GM23248 (cell line): ENCODE results near the gene ATP6V0E1. TPM values are rescaled to one million over a fixed set of nuclear protein-coding genes. Genes with fewer than 3 reads are reported as not detected.

ENCODE experiments used
- DNase-seq: peaks from one replicate; pipeline ENCODE4 v3.0.0-alpha.2; 2015
- H2AFZ ChIP-seq: fragments of 200-600 bp; sonication (generic); 2 replicates; pipeline ENCODE4 v1.6.1; 2016; ENCODE audit warnings: antibody characterized with exemption
- H3F3A ChIP-seq: fragments of 200-600 bp; sonication (generic); 2 replicates; pipeline ENCODE4 v1.6.1; 2016; ENCODE audit warnings: mild to moderate bottlenecking, antibody characterized with exemption, mixed run types; ENCODE audit not compliant: insufficient read depth
- H3K27ac ChIP-seq: fragments of 200-600 bp; sonication (generic); 2 replicates; pipeline ENCODE4 v1.5.1; 2016; ENCODE audit warnings: mild to moderate bottlenecking
- H3K27me3 ChIP-seq: fragments of 200-600 bp; sonication (generic); replicated peaks from 2 replicates; pipeline ENCODE4 v1.6.1; 2016; ENCODE audit warnings: mild to moderate bottlenecking; ENCODE audit not compliant: insufficient read depth
- H3K36me3 ChIP-seq: fragments of 200-600 bp; sonication (generic); 2 replicates; pipeline ENCODE4 v1.6.1; 2016; ENCODE audit warnings: low read depth, mild to moderate bottlenecking
- H3K4me1 ChIP-seq: fragments of 200-600 bp; sonication (generic); 2 replicates; pipeline ENCODE4 v1.6.1; 2016; ENCODE audit warnings: mild to moderate bottlenecking; ENCODE audit not compliant: insufficient read depth
- H3K4me2 ChIP-seq: fragments of 200-600 bp; sonication (generic); one replicate; pipeline ENCODE4 v1.6.1; 2016; ENCODE audit warnings: mild to moderate bottlenecking; ENCODE audit not compliant: unreplicated experiment
- H3K4me3 ChIP-seq: fragments of 200-600 bp; sonication (generic); 2 replicates; pipeline ENCODE4 v1.5.1; 2016; ENCODE audit warnings: mild to moderate bottlenecking
- H3K79me2 ChIP-seq: fragments of 200-600 bp; sonication (generic); 2 replicates; pipeline ENCODE4 v1.6.1; 2016; ENCODE audit warnings: mild to moderate bottlenecking; ENCODE audit not compliant: insufficient read depth
- H3K9ac ChIP-seq: fragments of 200-600 bp; sonication (generic); 2 replicates; pipeline ENCODE4 v1.6.1; 2016; ENCODE audit warnings: mild to moderate bottlenecking
- H3K9me2 ChIP-seq: fragments of 200-600 bp; sonication (generic); 2 replicates; pipeline ENCODE4 v1.6.1; 2016; ENCODE audit warnings: mixed run types, mild to moderate bottlenecking, moderate library complexity; ENCODE audit not compliant: insufficient read depth
- H3K9me3 ChIP-seq: fragments of 200-600 bp; sonication (generic); one replicate; pipeline ENCODE4 v1.6.1; 2017; ENCODE audit warnings: low read depth
- H4K20me1 ChIP-seq: fragments of 200-600 bp; sonication (generic); 2 replicates; pipeline ENCODE4 v1.6.0; 2016; ENCODE audit not compliant: insufficient read depth
- EZH2 ChIP-seq: fragments of 200-600 bp; sonication (generic); IDR thresholded peaks from 2 replicates; pipeline ENCODE4 v1.6.1; 2018; ENCODE audit warnings: antibody characterized with exemption, mild to moderate bottlenecking; ENCODE audit not compliant: insufficient read depth, poor library complexity, severe bottlenecking
- EZH2phosphoT487 ChIP-seq: fragments of 200-600 bp; sonication (generic); IDR thresholded peaks from 2 replicates; pipeline ENCODE4 v1.6.1; 2018; ENCODE audit warnings: antibody characterized with exemption, moderate library complexity, mild to moderate bottlenecking, low read depth; ENCODE audit not compliant: insufficient read depth
- WGBS, 2 experiments: methylation state at CpG; one replicate each; pipeline ENCODE4 v1.1.6; 2015 to 2017; ENCODE audit warnings: low lambda C conversion rate in 2 of 2, low coverage in 1 of 2; ENCODE audit errors: missing lambda C conversion rate in 2 of 2; 5-methylcytosine and 5-hydroxymethylcytosine counted together
- in situ Hi-C: fragments of 300-500 bp; cut with MboI; formaldehyde crosslinking; loops from 2 replicates; pipeline ENCODE4 v1.15.0; 2020
- polyA plus RNA-seq: library from polyadenylated mRNA; unstranded; fragments of >200 nt; fragmentation: Nextera tagmentation; extraction: Ambion mirVana; gene quantifications from 2 replicates; pipeline ENCODE4 v1.2.1, GENCODE V29; 2016
- total RNA-seq: library from RNA; depleted of rRNA; stranded (reverse); fragments of >200 nt; shearing (Covaris generic); gene quantifications from 2 replicates; pipeline ENCODE4 v1.2.3, GENCODE V29; 2014

ATP6V0E1 gene
- total and polyA plus RNA-seq, 2 experiments from 2014 or later: 175 to 675 TPM

DNA sequence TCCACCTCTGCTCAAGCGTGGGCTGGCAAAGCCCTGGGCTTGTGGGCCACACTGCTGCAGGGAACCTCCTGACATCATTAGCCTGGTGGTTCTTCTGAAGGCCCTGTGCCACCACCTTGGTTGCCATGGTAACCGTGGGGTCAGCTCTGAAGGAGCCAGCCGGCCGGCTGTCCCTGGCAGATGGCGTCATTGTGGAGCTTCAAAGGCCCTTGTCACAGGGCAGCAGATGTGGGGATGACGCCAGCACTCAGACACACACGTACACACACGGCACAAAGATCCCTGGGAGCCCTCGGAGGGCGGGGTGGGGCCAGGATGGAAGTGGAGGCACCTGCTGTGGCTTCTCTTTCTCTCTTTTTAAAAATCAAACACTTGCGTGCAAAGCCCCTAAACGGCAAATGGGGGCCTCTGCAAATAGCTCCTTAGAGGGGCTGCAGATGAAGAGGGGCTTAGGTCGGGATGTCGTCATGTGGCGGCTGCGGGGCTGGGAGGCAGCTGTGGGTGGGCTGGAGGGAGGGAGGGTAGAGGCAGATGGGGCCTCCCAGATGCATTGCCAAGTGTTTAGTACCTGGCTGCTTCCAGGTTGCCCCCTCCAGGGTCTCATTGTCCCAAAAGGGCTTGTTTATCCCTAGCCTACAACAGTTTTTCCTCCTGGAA lies 43.8 kb upstream of the ATP6V0E1 start:
- Histone ChIP-seq H4K20me1 (no peaks in the 10 kb centered on the region), H3K9ac (no peak overlapping the region), H3K27me3 (no peaks in the 10 kb centered on the region), H3K79me2 (no peaks in the 10 kb centered on the region), H3K36me3 (no peaks in the 10 kb centered on the region; the same call in 1 of the 2 replicates), H3K27ac (no peak overlapping the region), H3K4me2 (no peak overlapping the region), H3K9me3 (no peaks in the 10 kb centered on the region), H3K4me1 (peaks cover 23% of the 10 kb centered on the region), H3F3A (peaks cover 22% of the 10 kb centered on the region), H3K4me3 (no peak overlapping the region), H2AFZ (no peak overlapping the region), H3K9me2 (no peaks in the 10 kb centered on the region)
- in situ Hi-C loops: loop anchor here (25.0 kb wide), 1 partner anchor 477 kb away; the partner anchor contains the start of gene SH3PXD2B
- TF ChIP-seq EZH2: no peak
- no peak for TF ChIP-seq EZH2phosphoT487
- 68 to 71% methylated on average over 15 to 16 of the region's 16 CpGs for WGBS, 2 experiments
- no peak for DNase-seq

DNA sequence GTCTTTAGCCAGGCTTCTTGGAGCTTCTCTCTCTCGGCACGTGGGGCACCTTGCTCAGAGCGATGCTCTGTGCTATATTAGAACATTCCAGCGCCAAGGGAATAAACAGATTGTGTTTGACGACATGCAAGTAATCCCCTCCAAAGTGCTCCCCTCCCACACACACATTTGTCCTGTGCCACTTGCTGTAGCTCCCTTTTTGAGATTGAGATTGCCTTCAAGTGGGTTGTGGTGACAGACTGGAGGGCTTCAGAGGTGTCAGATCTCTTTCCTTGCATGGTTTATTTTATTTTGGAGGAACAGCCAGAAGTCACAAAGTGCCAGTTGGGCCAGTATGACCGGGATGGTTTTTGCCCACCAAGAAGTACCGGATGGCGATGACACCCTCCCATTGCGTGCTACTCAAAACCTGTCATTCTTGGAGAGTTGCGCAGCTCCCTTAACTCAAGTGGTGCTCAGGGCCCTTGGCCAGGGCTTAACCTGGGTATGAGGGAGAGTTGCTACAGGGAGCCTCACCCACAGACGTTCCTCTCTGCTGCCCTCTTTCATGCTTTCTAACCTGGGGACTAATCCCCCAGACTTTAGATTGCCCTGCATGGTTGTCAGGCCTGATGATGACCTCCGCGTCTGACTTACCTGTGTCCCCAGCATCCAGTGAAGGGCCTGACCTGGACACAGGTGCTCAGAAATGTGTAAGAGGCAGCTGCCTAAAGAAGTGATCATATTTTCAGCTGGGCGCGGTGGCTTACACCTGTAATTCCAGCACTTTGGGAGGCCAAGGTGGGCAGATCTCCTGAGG lies 43.1 kb upstream of the ATP6V0E1 start:
- peaks cover 29% of the 10 kb centered on the region for H3F3A ChIP-seq
- H2AFZ ChIP-seq: no peak overlapping the region
- H4K20me1 ChIP-seq: no peaks in the 10 kb centered on the region
- H3K27me3 ChIP-seq: no peaks in the 10 kb centered on the region
- H3K36me3 ChIP-seq: no peaks in the 10 kb centered on the region; the same call in 1 of the 2 replicates
- in situ Hi-C loops: loop anchor here (25.0 kb wide), 1 partner anchor 478 kb away; the partner anchor contains the start of gene SH3PXD2B
- TF ChIP-seq EZH2phosphoT487: no peak
- WGBS, 2 experiments: 88 to 91% methylated on average over 15 of the region's 15 CpGs
- H3K4me1 ChIP-seq: peaks cover 30% of the 10 kb centered on the region
- no peak for DNase-seq
- no peaks in the 10 kb centered on the region for H3K79me2 ChIP-seq
- H3K9me3 ChIP-seq: no peaks in the 10 kb centered on the region
- H3K27ac ChIP-seq: 0 out of 2 replicates have a peak overlapping the region, but pooled peaks have one; percentile 38
- 0 out of 2 replicates have a peak overlapping the region, but pooled peaks have one; percentile 2 for H3K9ac ChIP-seq
- no peaks in the 10 kb centered on the region for H3K9me2 ChIP-seq
- H3K4me3 ChIP-seq: no peak overlapping the region
- H3K4me2 ChIP-seq: no peak overlapping the region

DNA sequence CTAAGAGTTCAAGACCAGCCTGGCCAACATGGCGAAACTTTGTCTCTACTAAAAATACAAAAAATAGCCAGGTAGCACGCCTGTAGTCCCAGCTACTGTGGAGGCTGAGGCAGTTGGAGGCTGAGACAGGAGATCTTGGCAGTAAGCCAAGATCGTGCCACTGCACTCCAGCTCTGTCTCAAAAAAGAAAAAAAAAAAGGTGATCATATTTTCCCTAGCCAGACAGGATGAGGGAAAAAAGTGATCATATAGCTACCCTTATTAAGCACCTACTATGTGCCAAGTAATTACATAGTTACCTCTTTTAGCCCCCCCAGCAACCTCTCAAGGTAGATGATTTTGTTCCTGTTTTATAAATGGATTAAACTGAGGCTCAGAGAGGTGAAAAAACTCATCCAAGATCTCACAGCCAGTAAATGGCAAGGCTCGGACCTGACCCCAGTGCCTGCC lies 42.5 kb upstream of the ATP6V0E1 start:
- H3K9me3 ChIP-seq: no peaks in the 10 kb centered on the region
- no peak overlapping the region for H3K4me3 ChIP-seq
- peak overlapping the region; percentile 35; the same call in 1 of the 2 replicates for H3K9ac ChIP-seq
- H3F3A ChIP-seq: peaks cover 29% of the 10 kb centered on the region
- H3K27me3 ChIP-seq: no peaks in the 10 kb centered on the region
- peak overlapping the region; percentile 38; the same call in 1 of the 2 replicates for H3K27ac ChIP-seq
- no peak overlapping the region for H3K4me2 ChIP-seq
- H3K9me2 ChIP-seq: no peaks in the 10 kb centered on the region
- no peak overlapping the region for H2AFZ ChIP-seq
- H4K20me1 ChIP-seq: no peaks in the 10 kb centered on the region
- peak; percentile 51 for DNase-seq
- H3K36me3 ChIP-seq: no peaks in the 10 kb centered on the region; the same call in 1 of the 2 replicates
- H3K4me1 ChIP-seq: peaks cover 31% of the 10 kb centered on the region
- TF ChIP-seq EZH2phosphoT487: no peak
- no peak for TF ChIP-seq EZH2
- WGBS, 2 experiments: 59 to 63% methylated on average over 4 of the region's 4 CpGs
- H3K79me2 ChIP-seq: no peaks in the 10 kb centered on the region
- in situ Hi-C loops: loop anchor here (25.0 kb wide), 1 partner anchor 479 kb away; the partner anchor contains the start of gene SH3PXD2B

DNA sequence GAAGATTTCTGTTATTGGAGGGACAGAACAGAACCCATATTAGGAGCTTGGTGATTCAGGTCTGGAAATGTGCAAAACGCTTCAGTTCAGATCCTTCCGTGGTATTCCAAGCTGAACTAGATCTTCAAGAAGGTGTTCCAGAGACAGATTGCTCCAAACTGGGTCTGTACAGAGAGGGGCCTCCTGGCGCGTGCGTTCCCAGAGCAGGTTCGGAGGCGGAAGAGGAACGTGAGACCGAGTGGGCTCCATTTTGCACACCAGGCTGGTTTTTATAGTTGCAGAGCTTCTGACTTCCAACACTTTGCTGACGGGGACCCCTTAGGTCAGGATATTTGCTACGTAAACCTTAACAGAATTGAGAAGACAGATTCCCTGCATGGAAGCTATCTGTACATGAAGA lies 41.0 kb upstream of the ATP6V0E1 start:
- Histone ChIP-seq H3K36me3 (no peaks in the 10 kb centered on the region; the same call in 1 of the 2 replicates), H3K27ac (peak overlapping the region; percentile 95), H2AFZ (no peak overlapping the region), H3K27me3 (no peaks in the 10 kb centered on the region), H3K4me1 (peaks cover 31% of the 10 kb centered on the region), H3K79me2 (0 out of 2 replicates have a peak, but pooled peaks cover 7% of the 10 kb centered on the region), H4K20me1 (no peaks in the 10 kb centered on the region), H3K4me2 (no peak overlapping the region), H3K9me2 (no peaks in the 10 kb centered on the region), H3K9ac (peak overlapping the region; percentile 79), H3F3A (peaks cover 29% of the 10 kb centered on the region), H3K9me3 (no peaks in the 10 kb centered on the region), H3K4me3 (no peak overlapping the region)
- in situ Hi-C loops: loop anchor here (25.0 kb wide), 1 partner anchor 480 kb away; the partner anchor contains the start of gene SH3PXD2B
- DNase-seq: no peak
- WGBS, 2 experiments: 95 to 98% methylated on average over 11 of the region's 11 CpGs
- TF ChIP-seq EZH2: no peak
- TF ChIP-seq EZH2phosphoT487: no peak
